HEK293 (cell line): ENCODE results near the gene DENND1A.

ENCODE experiments used
- CTCF ChIA-PET: fragments of 350-600 bp; formaldehyde crosslinking; extraction: SDS; loops from one replicate; lab custom pipeline; 2021; ENCODE audit warnings: antibody characterized with exemption; lab: Yijun Ruan, JAX
- POLR2A ChIA-PET: fragments of 300-600 bp; formaldehyde crosslinking; extraction: SDS; loops from one replicate; lab custom pipeline; 2020; ENCODE audit warnings: antibody characterized with exemption, inconsistent platforms; lab: Yijun Ruan, JAX
- H3K27ac ChIP-seq: fragments of 200-500 bp; sonication (Bioruptor generic); 2 replicates; pipeline ENCODE4 v1.5.1; 2014; ENCODE audit warnings: low read depth, low read length, control low read depth, inconsistent platforms; ENCODE audit errors: extremely low read depth
- H3K36me3 ChIP-seq, 2 experiments: fragments of 200-500 bp in 1 of 2; sonication (Bioruptor generic) in 1 of 2; 1 replicate in 1 of 2; 2 replicates in 1 of 2; pipeline ENCODE4 v1.5.1; 2014 to 2017; ENCODE audit warnings: inconsistent platforms in 2 of 2, low read length in 2 of 2; ENCODE audit not compliant: control insufficient read depth in 2 of 2, insufficient read depth in 1 of 2
- H3K4me1 ChIP-seq: fragments of 200-500 bp; sonication (Bioruptor generic); 2 replicates; pipeline ENCODE4 v1.5.1; 2014; ENCODE audit warnings: mild to moderate bottlenecking, low read length, inconsistent platforms; ENCODE audit not compliant: control insufficient read depth, insufficient read depth
- H3K4me3 ChIP-seq: 2 replicates; pipeline ENCODE4 v1.5.1; 2011; ENCODE audit warnings: low read depth, mild to moderate bottlenecking, control low read depth, low read length, moderate library complexity
- H3K9me3 ChIP-seq: fragments of 200-500 bp; sonication (Bioruptor generic); 2 replicates; pipeline ENCODE4 v1.5.1; 2014; ENCODE audit warnings: low read depth, low read length, inconsistent platforms; ENCODE audit not compliant: control insufficient read depth, insufficient read depth
- GLI2 ChIP-seq: fragments of 450-650 bp; formaldehyde crosslinking; IDR thresholded peaks from 2 replicates; pipeline ENCODE4; 2017; ENCODE audit warnings: missing biosample characterization, missing genetic modification characterization, low read depth, borderline replicate concordance
- HOXC10 ChIP-seq: sonication (generic); formaldehyde crosslinking; IDR thresholded peaks from 2 replicates; pipeline ENCODE4 v1.8.1; 2023; ENCODE audit warnings: mild to moderate bottlenecking, missing genetic modification reagents
- KLF7 ChIP-seq: fragments of 450-650 bp; formaldehyde crosslinking; IDR thresholded peaks from 2 replicates; pipeline ENCODE4 v1.5.1; 2016; ENCODE audit warnings: missing biosample characterization, missing genetic modification characterization, borderline replicate concordance
- OVOL3 ChIP-seq: fragments of 450-650 bp; formaldehyde crosslinking; IDR thresholded peaks from 2 replicates; pipeline ENCODE4 v1.5.1; 2016; ENCODE audit warnings: missing biosample characterization, missing genetic modification characterization
- ZNF114 ChIP-seq: fragments of 450-650 bp; formaldehyde crosslinking; IDR thresholded peaks from 2 replicates; pipeline ENCODE4 v1.5.0; 2017; ENCODE audit warnings: missing biosample characterization, missing genetic modification characterization
- ZNF146 ChIP-seq: fragments of 450-650 bp; formaldehyde crosslinking; IDR thresholded peaks from 2 replicates; pipeline ENCODE4 v1.5.1; 2016; ENCODE audit warnings: missing biosample characterization, missing genetic modification characterization
- ZNF2 ChIP-seq: fragments of 450-650 bp; formaldehyde crosslinking; IDR thresholded peaks from 2 replicates; pipeline ENCODE4 v1.5.1; 2016; ENCODE audit warnings: missing biosample characterization, missing genetic modification characterization
- ZNF221 ChIP-seq: fragments of 450-650 bp; formaldehyde crosslinking; IDR thresholded peaks from 2 replicates; pipeline ENCODE4 v1.5.1; 2017; ENCODE audit warnings: missing biosample characterization, missing genetic modification characterization, borderline replicate concordance
- ZNF302 ChIP-seq: fragments of 450-650 bp; formaldehyde crosslinking; IDR thresholded peaks from 2 replicates; pipeline ENCODE4 v1.5.1; 2016; ENCODE audit warnings: missing biosample characterization, missing genetic modification characterization, low read depth
- ZNF354C ChIP-seq: fragments of 450-650 bp; formaldehyde crosslinking; IDR thresholded peaks from 2 replicates; pipeline ENCODE4 v1.5.1; 2016; ENCODE audit warnings: missing biosample characterization, missing genetic modification characterization, low read depth, borderline replicate concordance
- ZNF670 ChIP-seq: fragments of 450-650 bp; formaldehyde crosslinking; IDR thresholded peaks from 2 replicates; pipeline ENCODE4 v1.5.1; 2016; ENCODE audit warnings: missing biosample characterization, missing genetic modification characterization, low read depth
- ZNF777 ChIP-seq: fragments of 450-650 bp; formaldehyde crosslinking; IDR thresholded peaks from 2 replicates; pipeline ENCODE4 v1.5.1; 2017; ENCODE audit warnings: missing biosample characterization, missing genetic modification characterization, borderline replicate concordance
- ZNF837 ChIP-seq: fragments of 450-650 bp; formaldehyde crosslinking; IDR thresholded peaks from 2 replicates; pipeline ENCODE4 v1.5.1; 2016; ENCODE audit warnings: missing biosample characterization, missing genetic modification characterization
- TF ChIP-seq, protein P1 (sequence below): fragments of 450-650 bp; formaldehyde crosslinking; IDR thresholded peaks from 2 replicates; pipeline ENCODE4 v1.5.1; 2017; ENCODE audit warnings: missing biosample characterization, missing genetic modification characterization
- TF ChIP-seq, protein P2 (sequence below): fragments of 450-650 bp; formaldehyde crosslinking; IDR thresholded peaks from 2 replicates; pipeline ENCODE4 v1.5.1; 2016; ENCODE audit warnings: missing biosample characterization, missing genetic modification characterization, low read depth
- TF ChIP-seq, protein P3 (sequence below): fragments of 450-650 bp; formaldehyde crosslinking; IDR thresholded peaks from 2 replicates; pipeline ENCODE4 v1.5.0; 2017; ENCODE audit warnings: missing biosample characterization, missing genetic modification characterization, borderline replicate concordance
- TF ChIP-seq, protein P4 (sequence below): fragments of 450-650 bp; formaldehyde crosslinking; IDR thresholded peaks from 2 replicates; pipeline ENCODE4 v1.5.1; 2017; ENCODE audit warnings: missing biosample characterization, missing genetic modification characterization

Gene DENND1A

DNA sequence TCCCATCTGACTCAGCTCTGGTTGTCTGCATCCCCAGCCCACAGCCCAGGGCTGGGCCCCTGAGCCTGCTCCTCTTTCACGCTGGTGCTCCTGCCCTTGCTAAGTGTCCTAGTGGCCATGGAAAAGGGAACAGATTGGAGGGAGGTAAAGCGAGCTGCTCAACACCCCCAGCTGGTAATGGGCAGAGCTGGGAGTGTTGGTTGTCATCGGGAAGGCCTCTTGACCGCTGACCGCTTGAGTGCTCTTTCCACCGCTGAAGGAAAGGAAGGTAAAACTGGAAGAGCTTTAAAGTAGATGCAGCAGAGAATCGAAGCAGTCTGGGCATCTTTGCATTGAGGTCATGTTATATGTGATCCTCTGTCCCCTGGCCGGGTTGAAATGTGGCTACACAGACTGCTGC, 513.8 kb downstream of the DENND1A start (continued):
- TF ChIP-seq, protein P1, sequence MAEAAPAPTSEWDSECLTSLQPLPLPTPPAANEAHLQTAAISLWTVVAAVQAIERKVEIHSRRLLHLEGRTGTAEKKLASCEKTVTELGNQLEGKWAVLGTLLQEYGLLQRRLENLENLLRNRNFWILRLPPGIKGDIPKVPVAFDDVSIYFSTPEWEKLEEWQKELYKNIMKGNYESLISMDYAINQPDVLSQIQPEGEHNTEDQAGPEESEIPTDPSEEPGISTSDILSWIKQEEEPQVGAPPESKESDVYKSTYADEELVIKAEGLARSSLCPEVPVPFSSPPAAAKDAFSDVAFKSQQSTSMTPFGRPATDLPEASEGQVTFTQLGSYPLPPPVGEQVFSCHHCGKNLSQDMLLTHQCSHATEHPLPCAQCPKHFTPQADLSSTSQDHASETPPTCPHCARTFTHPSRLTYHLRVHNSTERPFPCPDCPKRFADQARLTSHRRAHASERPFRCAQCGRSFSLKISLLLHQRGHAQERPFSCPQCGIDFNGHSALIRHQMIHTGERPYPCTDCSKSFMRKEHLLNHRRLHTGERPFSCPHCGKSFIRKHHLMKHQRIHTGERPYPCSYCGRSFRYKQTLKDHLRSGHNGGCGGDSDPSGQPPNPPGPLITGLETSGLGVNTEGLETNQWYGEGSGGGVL (tag by site-specific recombination): no peak
- TF ChIP-seq ZNF354C (tag by site-specific recombination): no peak

DNA sequence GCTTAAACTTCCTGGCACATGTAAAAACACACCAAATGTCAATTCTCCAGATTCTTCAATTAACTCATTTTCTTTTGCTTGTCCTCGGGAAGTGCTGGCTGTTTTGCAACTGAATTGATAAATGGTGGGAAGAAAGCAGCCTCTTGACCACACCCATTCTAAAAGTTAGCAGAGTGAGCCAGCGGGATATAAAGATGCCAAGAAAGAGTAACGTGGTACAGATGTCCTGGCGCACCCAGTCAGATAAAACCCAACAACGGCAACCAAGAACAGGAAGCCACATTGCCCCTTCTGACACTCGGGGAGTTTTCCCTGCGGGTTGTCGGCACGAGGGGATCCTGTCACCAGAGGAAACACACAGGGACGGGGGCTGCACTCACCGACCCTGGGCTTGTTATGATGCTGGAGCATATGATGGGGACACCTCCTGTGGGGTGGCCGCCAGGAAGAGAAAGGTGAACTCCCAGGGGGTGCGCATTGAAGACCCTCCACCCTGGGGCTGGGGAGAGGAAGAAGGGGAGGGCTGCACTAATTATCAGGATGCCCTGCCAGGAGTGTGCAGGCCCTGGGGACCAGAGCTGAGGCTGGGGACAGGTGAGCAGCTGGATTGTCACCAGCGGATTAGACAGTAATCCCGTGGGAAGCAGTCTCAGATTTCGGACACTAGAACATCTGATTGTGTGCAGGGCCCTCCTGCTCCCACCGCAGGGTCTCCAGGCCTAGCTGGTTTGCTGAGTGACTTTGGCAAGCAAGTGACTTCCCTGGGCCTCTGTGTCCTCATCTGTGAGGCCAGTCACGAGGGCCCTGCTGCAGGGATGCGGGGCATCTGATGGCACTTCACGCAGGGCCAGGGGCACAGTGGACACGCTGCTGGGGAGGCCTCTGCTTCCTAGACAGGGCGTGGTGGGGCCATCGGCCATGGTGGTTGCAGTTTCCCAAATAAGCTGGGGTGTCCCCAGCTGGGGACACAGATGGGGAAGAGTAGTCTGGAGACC, 514.7 kb downstream of the DENND1A start:
- H3K9me3 ChIP-seq: no peaks in the 10 kb centered on the region
- no peak overlapping the region for H3K4me3 ChIP-seq
- no peak overlapping the region for H3K27ac ChIP-seq
- ChIA-PET POLR2A (no interaction called here), CTCF (no interaction called here)
- no peaks in the 10 kb centered on the region for H3K4me1 ChIP-seq
- no peak for TF ChIP-seq ZNF221
- no peak for TF ChIP-seq KLF7 (tag by site-specific recombination)
- no peak for TF ChIP-seq OVOL3 (tag by site-specific recombination)
- TF ChIP-seq ZNF777 (tag by site-specific recombination): no peak
- TF ChIP-seq ZNF146 (tag by site-specific recombination): no peak
- TF ChIP-seq, protein P2, sequence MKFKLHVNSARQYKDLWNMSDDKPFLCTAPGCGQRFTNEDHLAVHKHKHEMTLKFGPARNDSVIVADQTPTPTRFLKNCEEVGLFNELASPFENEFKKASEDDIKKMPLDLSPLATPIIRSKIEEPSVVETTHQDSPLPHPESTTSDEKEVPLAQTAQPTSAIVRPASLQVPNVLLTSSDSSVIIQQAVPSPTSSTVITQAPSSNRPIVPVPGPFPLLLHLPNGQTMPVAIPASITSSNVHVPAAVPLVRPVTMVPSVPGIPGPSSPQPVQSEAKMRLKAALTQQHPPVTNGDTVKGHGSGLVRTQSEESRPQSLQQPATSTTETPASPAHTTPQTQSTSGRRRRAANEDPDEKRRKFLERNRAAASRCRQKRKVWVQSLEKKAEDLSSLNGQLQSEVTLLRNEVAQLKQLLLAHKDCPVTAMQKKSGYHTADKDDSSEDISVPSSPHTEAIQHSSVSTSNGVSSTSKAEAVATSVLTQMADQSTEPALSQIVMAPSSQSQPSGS (tag by site-specific recombination): no peak
- TF ChIP-seq ZNF837: no peak
- TF ChIP-seq, protein P3, sequence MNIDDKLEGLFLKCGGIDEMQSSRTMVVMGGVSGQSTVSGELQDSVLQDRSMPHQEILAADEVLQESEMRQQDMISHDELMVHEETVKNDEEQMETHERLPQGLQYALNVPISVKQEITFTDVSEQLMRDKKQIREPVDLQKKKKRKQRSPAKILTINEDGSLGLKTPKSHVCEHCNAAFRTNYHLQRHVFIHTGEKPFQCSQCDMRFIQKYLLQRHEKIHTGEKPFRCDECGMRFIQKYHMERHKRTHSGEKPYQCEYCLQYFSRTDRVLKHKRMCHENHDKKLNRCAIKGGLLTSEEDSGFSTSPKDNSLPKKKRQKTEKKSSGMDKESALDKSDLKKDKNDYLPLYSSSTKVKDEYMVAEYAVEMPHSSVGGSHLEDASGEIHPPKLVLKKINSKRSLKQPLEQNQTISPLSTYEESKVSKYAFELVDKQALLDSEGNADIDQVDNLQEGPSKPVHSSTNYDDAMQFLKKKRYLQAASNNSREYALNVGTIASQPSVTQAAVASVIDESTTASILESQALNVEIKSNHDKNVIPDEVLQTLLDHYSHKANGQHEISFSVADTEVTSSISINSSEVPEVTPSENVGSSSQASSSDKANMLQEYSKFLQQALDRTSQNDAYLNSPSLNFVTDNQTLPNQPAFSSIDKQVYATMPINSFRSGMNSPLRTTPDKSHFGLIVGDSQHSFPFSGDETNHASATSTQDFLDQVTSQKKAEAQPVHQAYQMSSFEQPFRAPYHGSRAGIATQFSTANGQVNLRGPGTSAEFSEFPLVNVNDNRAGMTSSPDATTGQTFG: no peak
- TF ChIP-seq, protein P4, sequence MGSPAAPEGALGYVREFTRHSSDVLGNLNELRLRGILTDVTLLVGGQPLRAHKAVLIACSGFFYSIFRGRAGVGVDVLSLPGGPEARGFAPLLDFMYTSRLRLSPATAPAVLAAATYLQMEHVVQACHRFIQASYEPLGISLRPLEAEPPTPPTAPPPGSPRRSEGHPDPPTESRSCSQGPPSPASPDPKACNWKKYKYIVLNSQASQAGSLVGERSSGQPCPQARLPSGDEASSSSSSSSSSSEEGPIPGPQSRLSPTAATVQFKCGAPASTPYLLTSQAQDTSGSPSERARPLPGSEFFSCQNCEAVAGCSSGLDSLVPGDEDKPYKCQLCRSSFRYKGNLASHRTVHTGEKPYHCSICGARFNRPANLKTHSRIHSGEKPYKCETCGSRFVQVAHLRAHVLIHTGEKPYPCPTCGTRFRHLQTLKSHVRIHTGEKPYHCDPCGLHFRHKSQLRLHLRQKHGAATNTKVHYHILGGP (tag by site-specific recombination): no peak
- no peak for TF ChIP-seq GLI2 (tag by site-specific recombination)
- no peak for TF ChIP-seq HOXC10 (CRISPR knock-in tag)
- TF ChIP-seq ZNF670 (tag by site-specific recombination): no peak
- TF ChIP-seq ZNF2 (tag by site-specific recombination): no peak
- TF ChIP-seq ZNF114: no peak
- TF ChIP-seq ZNF302 (tag by site-specific recombination): no peak
- peaks cover 0 to 7% of the 10 kb centered on the region in 2 experiments; a peak in 1 of 3 replicates for H3K36me3 ChIP-seq
